Stimulated activated CD8-positive, alpha-beta memory T cell treated with anti-CD3 and anti-CD28 coated beads, Interleukin-7, amount 100 ng/mL, for 1 hour (primary cell): ENCODE measurements around the gene KCNJ6.

Experiments
- DNase-seq, 2 donors: peaks; one replicate each; pipeline ENCODE4 v3.0.0-alpha.2; 2020; ENCODE audit warnings: low read depth in 2 of 2

The KCNJ6 gene

DNA sequence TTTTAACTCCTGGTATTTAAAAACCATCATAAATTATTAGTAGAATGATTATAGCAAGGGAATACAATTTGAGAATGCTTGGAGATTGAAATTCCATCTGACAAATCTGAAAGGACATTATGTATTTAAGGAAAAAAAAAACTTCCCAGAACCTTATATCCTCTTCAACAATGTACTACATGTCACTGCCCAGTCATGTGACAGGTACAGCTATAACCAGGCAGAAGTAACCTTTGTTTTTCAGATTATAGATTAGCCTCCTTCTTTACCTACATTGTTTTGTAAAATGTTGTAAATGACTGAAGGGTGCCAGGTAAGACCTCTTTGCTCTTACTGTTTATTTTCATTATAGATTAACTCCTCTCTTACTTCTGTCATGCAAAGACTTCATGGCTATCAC, 96.9 kb downstream of the KCNJ6 start:
- DNase-seq = no peak

DNA sequence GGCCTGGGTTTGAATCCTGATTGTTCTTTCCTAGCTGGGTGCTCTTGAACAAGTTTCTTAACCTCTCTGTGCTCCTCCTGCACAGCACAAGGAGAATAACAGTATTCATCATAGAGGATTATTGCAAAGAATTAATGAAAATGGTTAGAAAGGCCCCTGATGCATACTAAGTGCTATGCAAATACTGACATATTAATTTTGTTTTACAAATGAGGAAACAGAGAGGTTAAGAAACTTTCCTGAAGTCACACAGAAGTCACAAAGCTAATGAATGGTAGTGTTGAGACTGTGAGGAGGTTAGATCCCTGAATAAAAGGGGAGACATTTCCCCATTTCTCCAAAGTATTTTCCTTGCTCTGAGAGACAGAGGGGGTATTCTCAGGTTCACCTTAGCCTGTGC, 99.0 kb downstream of the KCNJ6 start:
- DNase-seq = no peak

DNA sequence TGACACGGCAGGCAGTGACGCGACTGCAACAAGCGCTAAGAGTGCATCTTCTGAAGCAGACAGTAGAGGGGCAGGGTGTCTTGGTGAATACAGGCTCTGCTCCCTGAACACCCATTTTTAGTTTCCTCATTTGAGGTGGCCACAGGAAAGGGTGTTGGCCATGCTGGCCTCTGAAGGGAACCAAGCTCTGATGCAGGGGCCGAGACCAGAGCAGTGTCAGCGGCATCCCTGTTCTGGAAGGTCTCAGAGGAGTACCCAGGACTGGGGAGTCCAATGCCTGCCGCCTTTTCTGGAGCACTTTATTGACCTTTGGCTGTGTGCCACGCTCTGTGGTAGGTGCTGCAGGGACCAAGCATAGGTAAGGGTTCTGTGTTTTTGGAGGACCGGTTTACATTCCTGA, 100.4 kb downstream of the KCNJ6 start:
- no peak for DNase-seq

DNA sequence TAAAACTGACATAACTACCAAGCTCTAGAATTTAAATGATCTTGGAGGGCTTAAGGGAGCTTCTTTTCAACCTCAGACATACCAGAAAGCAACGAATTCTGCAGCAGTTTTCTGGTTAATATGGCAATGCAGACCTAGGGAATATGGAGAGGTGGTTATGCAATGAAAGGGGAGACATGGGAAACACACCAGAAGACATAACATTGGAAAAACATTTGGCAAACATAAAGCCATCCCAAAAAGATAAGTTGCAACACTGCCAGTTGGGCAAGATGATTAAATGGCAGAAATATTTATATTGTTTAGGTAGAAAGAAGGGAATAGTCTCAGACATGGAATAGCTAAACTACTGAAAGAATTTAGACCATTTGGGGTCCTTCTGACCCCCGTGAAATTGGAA, 104.5 kb downstream of the KCNJ6 start:
- DNase-seq = no peak

DNA sequence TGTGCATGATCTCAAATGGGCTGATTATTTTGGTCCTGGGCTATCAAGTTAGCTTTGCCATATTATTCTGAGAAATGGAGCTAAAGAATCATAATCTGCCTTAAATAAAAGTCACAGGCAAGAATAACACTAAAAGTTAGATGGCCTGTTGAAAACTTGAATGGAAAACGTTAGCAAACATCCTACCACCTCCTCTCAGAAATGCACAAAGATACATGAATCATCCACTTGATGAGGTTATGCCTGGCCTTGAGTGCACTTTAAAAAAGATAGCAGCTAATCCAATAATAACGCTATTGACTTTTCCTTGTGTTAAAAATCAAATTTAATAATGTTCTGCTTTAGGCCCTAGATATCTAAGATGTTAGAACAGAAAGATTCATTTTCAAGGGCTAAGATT, 108.0 kb downstream of the KCNJ6 start:
- DNase-seq = no peak

DNA sequence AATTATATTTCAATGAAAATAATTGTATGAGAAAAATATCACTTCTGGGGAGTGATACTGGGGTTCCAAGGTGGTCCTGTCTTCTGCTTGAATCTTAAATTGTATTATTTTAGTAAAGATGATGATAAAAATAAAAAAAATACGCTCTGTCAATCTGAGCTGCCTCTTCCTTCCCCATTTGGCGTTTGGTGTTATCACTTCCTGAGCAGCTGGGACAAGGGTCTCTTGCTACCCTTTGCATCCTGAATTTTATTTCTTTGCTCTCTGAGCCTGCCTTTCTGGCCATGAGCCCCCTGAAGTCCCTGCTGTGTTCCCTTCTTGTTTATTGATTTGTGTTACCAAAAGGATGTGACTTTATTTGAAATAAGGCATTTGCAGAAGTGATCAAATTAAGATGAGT, 111.0 kb downstream of the KCNJ6 start:
- no peak for DNase-seq

DNA sequence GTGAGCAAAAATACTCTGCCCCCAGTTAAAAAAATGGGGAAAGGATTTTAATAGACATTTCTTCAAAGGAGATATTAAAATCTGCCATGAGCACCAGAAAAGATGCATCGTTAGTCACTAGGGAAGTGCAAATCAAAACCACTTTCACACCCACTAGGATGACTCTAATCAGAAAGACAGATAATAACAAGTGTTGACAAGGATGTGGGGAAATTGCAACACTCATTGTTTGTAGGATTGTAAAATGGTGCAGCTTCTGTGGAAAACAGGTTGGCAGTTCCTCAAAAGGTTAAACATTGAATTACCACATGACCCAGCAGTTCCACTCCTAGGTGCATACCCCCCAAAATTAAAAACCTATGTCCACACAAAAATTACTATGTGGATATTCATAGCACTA, 112.3 kb downstream of the KCNJ6 start:
- no peak for DNase-seq

DNA sequence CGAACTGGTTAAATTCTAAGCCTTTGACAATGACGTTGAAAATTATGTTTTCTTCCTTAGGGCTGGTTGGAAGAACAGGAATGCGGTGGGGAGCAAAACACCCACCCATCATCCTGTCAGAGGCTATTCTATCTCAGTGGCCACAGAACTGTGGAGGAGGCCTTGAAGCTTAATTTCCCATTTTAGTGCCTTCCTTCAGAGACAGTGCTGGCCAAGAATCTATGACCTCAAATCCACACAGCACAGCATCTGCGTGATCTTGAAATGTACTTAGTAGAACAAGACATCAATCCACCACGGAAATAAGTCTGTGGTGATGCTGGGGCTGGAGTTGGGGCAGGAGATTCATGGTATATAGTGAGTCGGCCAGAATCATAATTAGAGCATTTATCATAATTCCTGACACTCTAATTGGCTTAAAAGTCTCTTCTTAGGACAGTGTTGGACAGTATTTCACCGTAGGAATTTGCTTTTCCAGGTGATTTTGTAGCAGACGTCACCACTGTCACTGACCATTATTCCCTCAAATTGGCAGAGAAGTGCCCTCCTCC, 113.1 kb downstream of the KCNJ6 start:
- DNase-seq = no peak

DNA sequence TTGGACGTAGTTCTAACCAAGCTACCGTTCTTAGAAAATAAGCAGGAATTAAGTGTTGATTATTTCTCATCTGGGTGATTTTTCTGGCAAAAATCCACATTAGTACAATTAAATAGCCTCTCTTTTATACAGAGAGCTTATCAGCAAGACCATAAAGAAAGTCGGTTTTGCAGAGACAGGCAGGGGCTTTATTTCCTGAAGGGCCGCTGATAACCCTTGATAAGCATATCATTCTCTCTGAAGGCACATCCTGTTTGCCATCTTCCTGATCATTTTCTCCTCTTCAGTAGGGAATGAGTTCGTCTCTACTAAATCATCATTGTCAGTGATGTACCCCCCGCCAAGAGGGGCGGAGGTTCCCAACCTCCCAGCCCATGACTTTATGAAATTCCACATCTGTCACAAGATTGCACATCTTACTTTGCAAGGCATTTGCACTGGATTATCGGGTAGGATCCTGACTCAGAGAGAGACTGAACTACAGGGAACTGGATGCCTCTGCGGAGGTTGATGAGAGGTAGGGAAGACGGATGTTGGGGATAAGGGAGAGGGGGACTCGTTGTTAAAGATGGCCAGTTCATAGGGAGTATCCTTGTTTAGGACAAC, 115.7 kb downstream of the KCNJ6 start:
- no peak for DNase-seq

DNA sequence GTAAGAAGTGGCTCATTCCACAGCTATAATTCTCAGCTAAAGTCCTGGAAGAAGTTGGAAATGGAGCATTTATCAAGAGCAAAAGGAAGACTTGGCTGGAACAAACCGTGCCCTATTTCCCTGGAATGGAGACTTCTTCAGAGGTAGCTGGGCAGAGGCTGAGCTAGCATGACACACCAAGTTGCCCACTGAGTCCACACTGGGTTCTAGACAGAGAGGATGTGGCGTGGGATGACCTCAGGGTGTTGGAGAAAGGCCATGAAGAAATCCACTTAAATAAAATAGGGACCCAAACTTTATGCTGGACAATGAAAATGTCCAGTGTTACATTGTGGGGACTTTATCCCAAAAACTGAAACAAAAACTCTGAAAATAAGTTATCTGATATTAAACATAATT, 116.2 kb downstream of the KCNJ6 start:
- no peak for DNase-seq

DNA sequence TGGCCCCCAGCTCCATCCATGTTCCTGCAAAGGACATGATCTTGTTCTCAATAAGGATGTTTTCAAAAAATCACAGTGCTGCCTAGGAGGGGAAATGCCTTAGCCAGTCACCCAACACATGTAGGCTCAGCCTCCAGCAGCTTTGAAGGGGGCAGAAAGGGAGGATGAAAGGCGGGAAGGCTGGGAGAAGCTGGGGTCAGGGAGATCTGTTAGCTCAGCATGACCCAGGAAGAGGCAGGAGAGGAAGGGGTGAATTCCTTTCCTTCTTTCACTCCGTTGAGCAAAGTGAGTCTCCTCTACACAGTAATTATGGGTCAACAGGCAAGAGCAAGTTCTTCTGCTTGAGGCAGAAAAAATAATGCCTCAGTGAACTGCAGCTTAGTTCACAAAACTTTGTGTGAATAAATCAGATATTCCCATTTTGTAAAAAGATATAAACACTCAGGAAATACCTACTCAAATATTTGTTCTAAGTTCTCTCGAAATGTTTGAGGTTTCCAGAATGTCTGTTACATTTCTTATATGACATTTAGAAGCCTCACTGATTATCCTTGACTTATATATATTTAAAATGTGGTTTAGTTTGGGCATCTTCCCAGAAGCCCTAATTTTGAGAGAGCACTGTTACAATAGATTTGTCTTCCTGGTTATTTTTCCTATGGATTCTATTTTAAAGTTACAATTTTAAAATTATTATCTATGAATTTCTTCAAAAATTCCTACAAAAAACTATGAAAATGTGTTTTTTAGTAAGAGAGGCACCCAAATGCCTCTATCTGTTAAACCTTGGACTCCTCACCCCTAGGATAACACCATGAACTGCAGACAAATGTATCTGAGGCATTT, 116.8 kb downstream of the KCNJ6 start:
- DNase-seq = no peak

DNA sequence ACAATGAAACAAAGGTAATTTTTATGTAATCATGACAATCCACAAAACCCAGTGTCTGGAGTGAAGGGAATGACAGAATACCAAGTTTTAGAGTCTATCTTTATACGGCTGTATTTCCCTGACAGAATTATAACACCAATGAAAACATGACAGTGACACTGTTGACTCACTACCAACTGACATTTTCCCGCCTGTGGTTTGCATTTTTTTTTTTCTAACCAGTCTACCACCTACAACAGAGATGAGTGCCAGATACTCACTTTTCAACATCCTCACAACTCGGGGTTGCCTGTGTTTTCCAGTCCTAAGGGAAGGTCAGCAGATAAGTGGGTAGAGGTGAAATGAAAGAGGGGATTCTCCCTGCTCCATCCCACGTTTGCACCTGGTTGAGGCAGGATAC, 118.9 kb downstream of the KCNJ6 start:
- DNase-seq = no peak

DNA sequence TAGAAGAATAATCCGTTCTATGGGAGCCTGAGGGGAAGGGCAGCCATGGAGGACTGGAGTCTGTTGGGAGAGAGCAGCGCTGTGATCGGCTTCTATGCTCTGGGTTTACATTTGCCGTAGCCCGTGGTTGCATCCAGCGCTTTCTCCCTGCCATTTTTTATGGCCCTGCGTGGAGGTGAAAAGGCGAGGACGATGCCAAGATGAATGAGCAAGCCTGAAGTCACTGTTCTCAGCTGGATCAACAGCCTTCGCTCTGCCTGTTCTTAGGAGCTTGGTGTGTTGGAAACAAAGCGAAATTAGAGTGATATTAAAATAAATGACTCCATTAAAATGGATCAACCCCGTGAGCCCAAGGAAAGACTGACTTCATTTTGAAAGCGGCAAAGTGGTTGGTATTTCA, 120.2 kb downstream of the KCNJ6 start:
- no peak for DNase-seq

DNA sequence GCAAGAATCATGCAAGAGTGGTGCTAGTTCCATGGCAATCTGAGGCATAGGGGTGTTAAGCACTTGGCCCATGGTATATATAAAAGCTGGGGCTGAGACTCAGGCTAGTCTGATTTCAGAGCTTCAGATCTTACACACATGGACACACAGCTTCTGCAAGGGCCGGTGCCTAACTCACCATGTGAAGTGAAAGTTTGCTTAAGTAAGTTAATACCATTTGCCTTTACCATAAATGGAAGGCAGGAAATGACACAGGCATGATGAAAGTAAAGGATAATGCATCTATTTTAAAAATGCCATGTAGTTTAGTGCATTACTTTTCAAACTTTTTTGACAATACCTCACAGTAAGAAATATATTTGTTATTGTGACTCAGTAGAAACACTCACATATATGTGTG, 122.6 kb downstream of the KCNJ6 start:
- DNase-seq = no peak

DNA sequence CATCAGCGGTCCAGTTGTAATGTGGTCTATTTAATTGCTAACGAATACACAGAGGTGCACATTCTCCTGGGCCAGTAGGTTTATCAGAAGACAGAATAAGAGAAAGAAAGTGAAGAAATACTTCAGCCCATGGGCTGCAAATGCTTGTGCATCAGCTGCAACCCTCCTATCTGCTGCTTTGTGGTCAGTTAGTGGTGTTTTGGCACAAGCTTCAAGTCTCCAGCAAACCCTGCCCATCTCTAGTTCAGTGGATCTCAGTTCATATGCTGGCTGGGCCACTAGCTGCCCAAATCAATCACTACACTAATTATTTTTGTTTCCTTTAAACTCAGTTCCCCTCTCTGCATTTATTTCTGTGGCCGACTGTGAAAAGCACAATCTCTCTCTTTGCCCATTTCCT, 124.2 kb downstream of the KCNJ6 start:
- DNase-seq = no peak

DNA sequence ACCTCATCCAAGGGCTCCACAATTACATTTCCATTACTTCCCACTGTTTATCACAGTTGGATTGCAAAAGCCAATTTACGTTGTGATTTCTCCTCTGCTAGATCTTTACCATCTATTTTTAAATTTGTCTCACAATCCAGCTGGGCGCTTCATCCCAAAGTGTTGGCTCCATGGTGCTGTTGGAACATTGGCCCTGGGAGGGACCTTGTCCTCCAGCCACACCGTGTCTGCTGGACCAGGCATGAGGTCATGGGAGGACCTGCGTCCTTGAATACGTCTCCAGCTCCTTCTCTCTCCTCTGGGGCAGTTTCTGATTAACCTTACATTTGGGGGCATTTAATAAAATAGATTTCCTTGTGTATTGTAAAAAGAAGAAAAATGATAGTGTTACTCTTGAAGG, 125.4 kb downstream of the KCNJ6 start:
- DNase-seq = no peak

DNA sequence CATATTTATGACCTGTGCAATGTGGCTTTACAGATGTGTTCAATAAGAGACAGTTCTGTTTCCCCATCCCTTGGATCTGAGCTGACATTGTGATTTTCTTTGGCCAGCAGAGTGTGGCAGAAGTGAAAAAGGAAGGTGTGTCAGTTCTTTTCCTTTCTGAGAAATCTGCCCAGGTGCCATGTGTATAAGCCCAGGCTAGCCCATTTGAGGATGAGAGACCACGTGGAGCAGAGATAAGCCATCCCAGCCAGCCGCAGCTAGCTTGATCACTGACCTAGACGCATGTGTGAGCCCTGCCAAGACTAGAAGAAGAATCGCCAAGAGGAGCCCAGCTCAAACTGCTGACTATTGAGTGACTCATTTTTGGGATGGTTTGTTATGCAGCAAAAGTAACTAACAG, 127.8 kb downstream of the KCNJ6 start:
- DNase-seq = no peak

DNA sequence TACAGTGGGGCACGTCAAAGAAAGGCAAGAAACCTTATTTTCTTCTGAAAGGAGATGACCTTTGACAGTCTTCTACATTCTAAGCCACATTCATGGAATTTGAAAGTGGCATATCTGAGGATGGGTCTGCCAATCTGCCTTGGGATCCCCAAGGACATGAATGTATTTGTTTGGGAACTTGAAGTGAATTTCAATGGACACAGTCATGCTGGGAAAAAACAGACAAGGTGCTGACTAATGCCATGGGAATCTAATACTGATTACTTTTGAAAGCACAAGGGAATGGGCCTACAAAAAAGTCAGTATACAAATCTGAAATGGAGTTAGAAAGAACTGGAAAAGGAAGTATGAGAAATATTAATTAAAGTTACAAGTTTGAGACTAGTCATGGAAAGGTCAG, 128.8 kb downstream of the KCNJ6 start:
- DNase-seq = no peak

DNA sequence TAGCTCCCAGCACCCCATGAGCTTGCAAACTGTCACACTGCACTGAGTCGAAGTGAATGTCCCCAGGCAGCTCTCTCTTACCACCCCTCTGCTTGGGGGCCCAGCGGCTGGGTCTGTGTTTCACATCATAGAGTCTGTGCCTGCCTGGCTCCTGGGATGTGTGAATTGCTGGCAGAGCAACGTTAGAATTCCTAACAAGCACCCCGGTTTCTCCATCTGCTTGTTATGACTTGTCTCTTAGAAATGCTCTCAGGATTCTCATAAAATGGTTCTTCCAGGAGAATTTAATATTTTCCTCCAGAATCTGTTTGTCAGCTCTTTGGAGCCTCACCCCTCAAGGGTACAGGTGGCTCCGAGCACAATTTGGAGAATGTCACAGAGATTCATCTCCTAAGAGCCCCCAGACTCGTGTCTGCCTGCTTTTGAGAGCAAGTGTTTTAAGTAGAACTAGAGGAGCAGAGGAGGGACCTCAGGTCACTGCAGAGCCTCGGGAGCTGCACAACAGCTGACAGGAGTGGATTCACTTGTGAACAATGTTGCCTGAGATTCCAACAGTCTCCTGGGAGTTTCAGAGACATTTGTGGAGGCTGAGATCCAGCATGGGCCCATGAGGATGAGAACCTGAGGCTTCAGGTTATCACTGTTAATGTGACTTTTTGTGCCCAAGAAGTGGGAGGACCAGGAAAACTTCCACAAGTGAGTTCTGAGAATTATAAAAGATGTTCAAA, 131.5 kb downstream of the KCNJ6 start:
- DNase-seq = no peak

DNA sequence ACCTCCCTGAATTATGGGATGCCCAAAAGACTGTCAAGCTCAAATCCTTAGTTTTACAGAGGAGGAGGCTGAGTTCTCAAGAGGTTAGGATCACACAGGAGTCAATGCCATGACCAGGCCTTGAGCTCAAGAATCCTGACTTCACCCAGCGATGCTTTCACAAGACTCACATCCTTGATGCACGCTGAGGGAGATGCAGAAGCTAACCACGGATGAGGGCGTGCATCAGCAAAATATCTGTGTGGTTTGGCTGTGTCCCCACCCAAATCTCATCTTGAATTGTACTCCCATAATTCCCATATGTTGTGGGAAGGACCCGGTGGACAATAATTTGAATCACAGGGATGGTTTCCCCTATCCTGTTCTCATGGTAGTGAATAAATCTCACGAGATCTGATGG, 133.2 kb downstream of the KCNJ6 start:
- DNase-seq = no peak

DNA sequence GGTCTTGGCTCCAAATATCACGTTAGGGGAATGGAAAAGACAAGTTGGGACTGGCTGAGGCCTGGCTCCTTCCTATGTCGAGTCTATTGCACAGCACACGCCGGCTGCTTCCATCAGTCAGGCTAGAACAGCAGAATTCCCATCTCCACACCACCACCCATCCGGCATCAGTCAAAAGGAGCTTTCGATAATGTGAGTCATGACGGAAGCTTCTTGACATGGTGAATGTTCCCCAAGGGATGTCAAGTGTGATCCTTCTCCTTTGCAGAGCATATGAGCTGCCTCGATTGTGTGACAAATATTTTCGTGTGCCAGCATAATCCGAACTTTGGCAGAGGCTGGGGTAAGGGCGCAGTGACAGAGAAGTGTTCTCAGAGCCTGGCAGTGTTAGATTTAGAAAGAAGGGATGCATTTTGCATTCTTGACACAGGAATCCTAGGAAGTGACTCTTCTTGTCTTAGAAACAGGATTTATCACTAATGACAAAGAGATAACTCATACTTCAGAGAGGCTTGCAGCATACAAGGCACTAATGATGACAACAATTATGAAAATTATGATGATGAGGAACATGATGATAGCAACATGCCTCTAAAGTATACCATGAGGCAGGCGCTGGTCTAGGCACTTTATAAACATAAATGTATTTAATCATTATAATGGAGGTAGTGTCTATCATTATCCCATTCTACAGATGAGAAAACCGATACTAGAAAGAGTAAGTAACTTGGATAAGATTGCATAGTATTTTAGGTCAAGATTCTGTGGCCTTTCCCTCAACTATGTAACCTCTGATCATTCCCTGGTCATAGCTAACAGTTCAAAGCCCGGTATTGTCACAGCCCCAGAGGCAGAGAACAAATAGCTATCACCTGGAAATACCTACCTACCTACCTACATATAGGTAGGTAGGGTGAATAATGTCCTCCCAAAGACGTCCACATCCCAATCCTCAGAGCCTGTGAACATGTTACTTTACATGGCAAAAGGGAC, 135.0 kb downstream of the KCNJ6 start:
- no peak for DNase-seq

DNA sequence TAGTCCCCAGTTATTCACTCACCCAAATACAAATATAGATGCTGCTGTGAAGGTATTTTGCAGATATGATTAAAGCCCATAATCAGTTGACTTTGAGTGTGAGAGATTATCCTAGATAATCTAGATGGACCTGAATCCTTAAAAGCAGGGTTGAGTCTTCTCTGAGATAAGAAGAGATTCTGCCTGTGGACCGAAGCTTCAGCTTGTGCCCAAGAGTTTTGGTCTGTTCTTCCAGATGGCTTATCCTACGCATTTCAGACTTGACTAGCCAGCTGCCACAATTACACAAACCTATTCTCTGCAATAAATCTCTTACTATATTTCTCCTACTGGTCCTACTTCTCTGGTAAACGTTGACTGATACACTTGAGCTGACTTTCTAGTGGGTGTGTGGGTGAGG, 145.1 kb downstream of the KCNJ6 start:
- no peak for DNase-seq
